IPS-18c (cell line): ENCODE measurements around the gene NKAIN2.

ENCODE experiments used
- H3K4me3 ChIP-seq: 2 replicates; pipeline ENCODE4 v1.7.0; 2013; ENCODE audit warnings: low read depth, mild to moderate bottlenecking, low read length, moderate library complexity; ENCODE audit not compliant: insufficient read depth
- H3K9me3 ChIP-seq: one replicate; pipeline ENCODE4 v1.6.1; 2013; ENCODE audit warnings: mild to moderate bottlenecking, low read length, moderate library complexity; ENCODE audit not compliant: control insufficient read depth, insufficient read depth

NKAIN2 gene

DNA sequence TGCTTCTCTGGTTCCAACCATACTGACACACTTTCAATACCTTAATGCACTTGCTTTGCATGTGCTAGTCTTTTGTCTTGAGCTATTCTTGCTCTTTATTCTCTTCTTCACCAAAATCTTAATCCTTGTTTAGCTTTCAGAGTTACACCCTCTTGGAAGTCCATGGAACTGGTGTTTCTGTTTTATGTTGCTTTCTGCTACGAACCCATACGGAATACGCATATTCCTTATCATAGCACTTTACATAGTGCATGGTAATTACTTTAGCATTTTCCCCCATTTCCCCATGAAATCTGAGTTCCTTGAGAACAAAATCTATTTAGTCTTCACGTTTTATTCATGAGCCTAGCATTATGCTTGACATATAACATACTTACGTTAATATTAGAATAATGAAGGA, 270.9 kb downstream of the NKAIN2 start:
- Histone ChIP-seq H3K4me3 (no peak overlapping the region), H3K9me3 (no peaks in the 10 kb centered on the region)

DNA sequence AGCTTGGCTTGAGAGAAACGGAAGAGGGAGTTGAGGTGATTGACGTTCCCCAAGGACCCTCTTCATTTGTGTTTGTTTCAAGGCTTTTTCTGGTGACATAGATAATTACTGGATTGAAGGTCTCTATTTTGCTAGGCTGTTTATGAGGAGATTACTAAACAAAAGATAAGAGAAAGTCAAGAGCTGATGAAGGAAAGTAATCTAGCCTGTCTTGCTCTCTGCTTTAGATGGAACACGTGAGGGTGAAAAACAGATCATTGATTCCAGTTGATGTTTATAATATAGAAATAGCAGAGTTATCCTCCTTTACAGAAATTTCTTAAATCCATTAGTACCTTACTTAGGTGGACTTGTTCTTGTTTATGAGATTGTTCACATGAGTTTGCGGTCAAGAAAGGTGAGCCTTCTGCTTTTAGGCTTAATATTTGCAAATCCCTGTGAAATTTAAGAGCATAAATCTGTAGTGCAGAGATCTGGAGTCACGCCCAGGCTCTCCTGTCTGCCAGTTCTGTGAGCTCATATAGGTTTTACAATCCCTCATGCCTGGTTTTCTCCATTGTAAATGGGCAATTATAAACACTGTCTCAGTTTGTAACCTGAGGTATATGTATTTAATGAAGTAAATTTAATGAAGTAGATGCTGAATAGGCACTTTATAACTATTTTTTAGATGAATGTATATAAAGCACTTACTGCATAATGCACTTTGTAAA, 272.8 kb downstream of the NKAIN2 start:
- Histone ChIP-seq H3K9me3 (no peaks in the 10 kb centered on the region), H3K4me3 (no peak overlapping the region)

DNA sequence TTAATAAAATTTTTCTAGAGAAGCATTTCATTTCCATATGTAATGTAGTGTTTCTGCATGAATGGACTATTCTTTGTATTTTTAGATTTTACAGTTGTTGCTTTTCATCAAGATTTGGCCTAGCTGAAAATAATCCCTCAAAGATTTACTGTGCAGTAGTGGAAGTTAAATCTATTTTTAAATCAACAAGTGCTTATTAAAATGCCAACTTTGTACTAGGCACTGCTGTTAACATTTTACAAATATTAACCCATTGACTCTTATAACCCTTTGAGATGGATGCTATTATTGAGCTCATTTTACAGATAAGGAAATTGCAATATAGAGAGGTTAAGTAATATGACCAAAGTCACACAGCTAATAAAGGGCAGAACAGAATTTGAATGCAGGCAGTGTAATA, 274.5 kb downstream of the NKAIN2 start:
- Histone ChIP-seq H3K4me3 (no peak overlapping the region), H3K9me3 (no peaks in the 10 kb centered on the region)

DNA sequence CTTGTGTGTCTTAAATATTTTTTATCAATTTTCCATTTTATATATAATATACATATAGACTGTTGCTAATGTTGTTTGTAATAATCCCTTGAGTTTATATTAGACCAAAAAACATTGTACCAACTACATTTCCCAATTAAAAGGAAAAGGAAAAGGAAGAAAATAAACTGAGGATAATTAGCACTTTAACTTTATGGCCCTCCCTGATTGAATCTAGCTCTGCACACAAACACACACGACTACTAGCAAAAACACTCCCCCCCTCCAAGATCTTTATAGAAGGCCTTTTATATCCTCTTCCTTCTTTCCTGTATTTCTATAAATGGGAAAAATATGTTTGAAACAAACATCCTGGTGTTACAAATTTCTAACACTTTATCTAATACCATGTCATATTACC, 276.8 kb downstream of the NKAIN2 start:
- Histone ChIP-seq H3K9me3 (no peaks in the 10 kb centered on the region), H3K4me3 (no peak overlapping the region)

DNA sequence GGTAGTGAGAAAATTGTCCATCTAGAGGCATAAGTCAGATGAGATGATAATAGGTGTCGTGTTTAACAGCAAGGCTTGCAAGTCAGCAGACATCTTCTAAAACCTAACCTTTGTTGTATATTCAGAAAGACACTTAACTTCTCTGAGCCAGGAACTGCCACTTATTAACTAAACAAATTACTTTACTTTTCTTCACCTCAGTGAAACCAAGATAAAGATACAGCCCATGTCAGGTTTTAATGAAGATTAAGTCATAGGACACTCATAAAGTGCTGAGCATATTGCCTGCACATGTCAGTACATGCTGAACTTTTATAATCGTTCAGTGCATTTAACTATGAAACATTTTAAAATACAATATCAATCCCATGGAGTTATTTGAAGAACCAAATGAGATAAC, 286.8 kb downstream of the NKAIN2 start:
- Histone ChIP-seq H3K4me3 (no peak overlapping the region), H3K9me3 (no peaks in the 10 kb centered on the region)

DNA sequence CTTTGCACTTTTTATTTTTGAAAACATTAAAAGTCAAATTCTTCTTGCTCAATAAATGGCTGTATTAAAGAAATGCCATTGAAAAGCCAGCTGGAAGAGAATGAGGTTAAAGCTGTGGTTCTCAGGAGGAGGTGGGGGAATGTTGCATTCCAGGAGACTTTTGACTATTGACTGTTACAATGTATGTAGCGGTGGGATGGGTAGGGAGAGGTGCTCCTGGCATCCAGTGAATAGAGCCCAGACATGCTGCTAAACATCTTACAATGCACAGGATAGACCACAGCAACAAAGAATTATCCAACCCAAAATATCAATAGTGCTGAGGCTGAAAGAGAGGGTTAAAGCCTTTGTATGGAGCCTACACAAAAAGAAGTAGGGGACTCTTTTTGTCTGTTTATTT, 295.9 kb downstream of the NKAIN2 start:
- Histone ChIP-seq H3K4me3 (no peak overlapping the region), H3K9me3 (no peaks in the 10 kb centered on the region)

DNA sequence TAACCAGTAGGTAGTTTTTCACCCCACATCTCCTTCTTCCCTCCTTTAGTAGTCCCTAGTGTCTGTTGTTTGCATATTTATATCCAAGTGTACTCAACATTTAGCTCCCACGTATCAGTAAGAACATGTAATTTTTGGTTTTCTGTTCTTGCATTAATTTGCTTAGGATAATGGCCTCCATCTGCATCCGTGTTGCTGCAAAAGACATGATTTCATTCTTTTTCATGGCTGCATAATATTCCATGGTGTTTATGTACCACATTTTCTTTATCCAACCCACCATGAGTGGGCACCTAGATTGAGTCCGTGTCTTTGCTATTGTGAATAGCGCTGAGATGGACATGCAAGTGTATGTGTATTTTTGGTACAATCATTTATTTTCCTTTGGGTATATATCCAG, 306.8 kb downstream of the NKAIN2 start:
- H3K4me3 ChIP-seq = no peak overlapping the region
- H3K9me3 ChIP-seq = no peaks in the 10 kb centered on the region

DNA sequence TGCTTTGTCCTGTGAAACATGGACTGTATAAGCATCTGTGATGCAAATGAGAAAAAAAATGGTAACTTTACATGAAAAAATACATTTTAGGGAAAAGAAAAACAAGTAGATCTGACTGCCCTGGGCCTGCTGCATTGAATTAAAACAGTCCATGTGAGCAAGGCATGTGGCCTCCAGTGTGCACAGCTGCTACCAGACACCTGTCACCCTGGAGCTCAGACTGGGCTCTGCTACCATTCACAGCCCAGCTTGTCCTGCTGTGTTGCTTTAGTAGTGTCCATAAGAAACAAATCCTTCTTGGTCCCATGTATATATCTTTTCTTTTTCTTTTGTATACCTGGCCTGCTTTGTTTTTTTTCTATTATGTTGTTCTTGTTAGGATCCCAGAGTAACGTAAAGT, 315.9 kb downstream of the NKAIN2 start:
- Histone ChIP-seq H3K9me3 (no peaks in the 10 kb centered on the region), H3K4me3 (no peak overlapping the region)

DNA sequence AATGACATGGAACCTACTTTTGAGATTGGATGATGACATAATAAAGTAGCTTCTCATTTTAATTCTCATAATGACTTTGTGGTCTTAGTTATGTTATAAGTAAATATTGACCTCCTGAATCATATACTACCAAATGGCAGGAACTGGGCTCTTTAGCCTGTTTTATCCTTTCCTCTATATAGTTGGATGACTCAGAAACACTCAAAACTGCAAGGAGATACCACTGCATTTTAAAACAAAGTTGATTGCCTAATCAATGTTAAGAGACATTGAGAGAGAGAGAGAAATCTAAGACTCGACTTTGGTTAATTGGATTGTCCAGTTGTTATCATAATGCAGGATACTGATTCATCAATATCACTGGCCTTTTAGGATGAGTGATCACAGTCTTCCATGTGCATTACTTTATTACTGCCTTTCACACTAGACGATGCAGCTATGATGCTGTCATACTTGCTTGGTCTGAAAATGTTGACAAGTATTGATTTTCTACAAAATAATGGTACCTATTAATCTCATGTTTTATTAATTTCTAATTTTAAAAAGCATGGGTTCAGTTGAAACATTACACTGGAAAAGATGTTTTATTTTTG, 320.0 kb downstream of the NKAIN2 start:
- H3K9me3 ChIP-seq = no peaks in the 10 kb centered on the region
- H3K4me3 ChIP-seq = no peak overlapping the region

DNA sequence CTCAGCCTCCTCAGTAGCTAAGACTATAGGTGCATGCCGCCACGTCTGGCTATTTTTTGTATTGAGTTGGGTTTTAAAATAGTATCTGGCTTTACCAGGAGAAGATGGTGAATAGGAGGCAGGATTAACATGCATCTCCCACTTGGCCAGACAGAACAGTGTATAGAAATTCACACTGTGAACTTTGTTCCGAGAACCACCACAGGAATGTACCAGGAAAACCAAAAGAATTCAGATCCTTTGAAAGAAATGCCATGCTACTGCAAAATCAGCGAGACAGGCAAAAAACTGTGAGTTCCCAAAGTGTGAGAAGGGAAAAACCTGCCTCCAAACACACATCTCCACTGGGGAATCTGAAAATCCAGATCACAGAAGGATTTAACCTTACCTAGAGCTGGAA, 327.6 kb downstream of the NKAIN2 start:
- Histone ChIP-seq H3K9me3 (no peaks in the 10 kb centered on the region), H3K4me3 (no peak overlapping the region)

DNA sequence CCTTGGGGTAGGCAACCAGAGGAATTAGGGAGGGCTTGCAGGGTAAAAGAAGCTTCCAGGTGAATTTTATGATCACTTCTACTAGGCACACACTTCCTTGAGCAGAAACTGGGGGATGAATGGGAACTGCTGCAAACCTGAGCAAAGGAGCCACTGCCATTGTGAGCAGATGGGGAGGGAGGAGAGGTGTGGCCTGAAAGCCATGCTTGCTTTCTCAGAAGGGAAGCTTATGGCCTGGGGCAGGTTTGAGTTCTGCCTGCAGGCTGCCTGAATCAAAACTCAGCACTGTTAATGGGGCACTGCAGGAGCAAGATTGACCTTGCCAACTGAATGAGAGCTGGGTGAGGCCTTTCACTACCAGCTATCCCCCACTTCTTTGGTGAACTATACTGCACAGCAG, 328.1 kb downstream of the NKAIN2 start:
- no peak overlapping the region for H3K4me3 ChIP-seq
- H3K9me3 ChIP-seq = no peaks in the 10 kb centered on the region

DNA sequence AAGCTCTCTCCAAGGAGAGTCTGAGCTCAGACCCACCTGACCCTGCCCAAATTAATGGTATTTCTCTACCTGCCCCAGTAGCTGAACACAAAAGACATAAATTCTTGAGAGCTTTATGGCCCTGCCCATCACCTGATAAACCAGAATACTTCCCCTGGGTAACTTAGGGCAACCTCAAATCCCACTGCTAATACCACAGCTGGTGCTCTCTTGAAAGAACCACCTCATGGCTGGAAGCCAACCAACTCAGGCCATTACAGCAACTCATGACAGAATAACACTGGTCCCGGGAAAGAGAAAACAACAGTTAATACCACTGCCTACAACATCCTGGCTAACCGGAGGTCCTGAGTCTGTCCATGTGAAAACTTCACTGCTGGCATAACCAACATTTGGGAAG, 328.6 kb downstream of the NKAIN2 start:
- H3K9me3 ChIP-seq = no peaks in the 10 kb centered on the region
- no peak overlapping the region for H3K4me3 ChIP-seq

DNA sequence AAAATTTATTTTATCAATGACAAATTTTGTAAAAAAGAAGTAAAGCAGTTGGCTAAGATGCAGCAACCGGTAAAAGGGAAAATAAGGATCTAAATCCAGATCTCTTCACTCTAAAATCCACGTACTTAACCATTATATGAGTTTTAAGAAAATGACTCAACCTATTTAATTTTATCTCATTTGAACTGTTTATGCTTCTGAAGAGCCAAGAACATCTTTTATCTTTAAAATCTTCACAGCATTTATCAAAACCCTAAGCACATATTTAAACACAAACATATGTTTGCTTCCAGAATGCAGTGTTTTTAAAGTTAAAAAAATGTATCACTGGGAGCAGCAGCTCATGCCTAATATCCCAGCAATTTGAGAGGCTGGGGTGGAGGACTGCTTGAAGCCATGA, 339.2 kb downstream of the NKAIN2 start:
- Histone ChIP-seq H3K4me3 (no peak overlapping the region), H3K9me3 (no peaks in the 10 kb centered on the region)

DNA sequence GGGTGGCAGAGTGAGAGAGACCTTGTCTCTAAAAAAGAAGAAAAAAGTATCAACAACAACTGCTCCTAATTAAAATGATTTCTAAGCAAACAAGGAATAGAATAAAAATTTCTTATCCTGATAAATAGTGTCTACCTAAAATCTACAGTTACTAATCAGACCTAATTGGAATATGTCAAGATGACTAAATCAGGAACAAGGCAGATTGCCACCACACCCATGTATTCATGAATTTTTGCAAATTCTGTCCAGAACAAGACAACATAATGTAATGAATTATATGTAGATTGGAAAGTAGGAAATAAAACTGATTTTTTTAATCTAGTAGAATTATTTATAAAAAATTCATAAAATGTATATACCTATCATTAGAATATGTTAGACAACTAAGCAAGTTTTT, 339.8 kb downstream of the NKAIN2 start:
- H3K4me3 ChIP-seq = no peak overlapping the region
- H3K9me3 ChIP-seq = no peaks in the 10 kb centered on the region

DNA sequence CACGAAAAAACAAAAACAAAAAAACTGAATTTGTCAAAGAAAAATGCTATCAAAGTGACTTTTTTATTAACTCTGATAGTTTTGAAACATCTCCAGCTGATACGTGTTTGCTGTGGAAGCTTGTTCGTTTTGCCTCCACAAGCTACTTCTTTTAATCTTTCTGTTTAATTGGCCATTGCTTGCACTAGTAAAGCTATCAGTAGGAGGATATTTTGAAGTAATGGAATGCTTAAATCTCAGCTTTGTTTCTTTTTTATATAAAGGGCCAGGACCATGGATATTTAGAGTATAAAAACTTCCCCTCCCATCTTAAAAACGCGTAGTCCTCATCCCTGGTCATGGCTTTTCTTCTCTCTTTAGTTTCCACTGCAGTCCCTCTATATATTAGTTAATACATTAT, 344.0 kb downstream of the NKAIN2 start:
- Histone ChIP-seq H3K9me3 (no peaks in the 10 kb centered on the region), H3K4me3 (no peak overlapping the region)

DNA sequence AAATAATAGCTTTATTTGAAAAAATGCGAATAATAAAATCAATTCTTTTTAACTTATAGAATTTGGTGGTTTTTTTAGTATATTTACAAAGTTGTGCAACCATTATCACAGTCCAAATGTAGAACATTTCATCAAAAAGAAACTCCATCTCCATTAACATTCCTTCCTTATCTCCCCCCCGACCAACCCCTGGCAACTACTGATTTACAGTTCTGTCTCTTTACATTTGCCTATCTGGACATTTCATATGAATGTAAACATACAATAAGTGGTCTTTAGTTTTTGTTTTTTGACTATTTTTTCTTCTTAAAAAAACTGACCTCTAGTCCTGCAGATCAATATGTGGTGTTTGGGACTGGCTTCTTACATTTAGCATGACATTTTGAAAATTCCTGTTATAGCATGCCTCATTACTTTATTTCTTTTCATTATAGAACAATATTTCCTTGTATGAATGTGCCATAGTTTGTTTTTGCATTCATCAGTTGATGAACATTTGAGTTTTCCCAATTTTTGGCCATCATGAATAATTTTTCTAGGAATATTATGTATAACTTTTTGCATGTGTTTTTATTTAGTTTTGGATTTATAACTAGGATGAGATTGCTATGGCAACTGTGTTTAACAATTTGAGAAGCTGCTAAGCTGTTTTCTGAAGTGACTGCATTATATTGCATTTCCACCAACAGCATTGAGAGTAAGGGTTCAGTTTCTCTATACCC, 344.7 kb downstream of the NKAIN2 start:
- Histone ChIP-seq H3K4me3 (no peak overlapping the region), H3K9me3 (no peaks in the 10 kb centered on the region)

DNA sequence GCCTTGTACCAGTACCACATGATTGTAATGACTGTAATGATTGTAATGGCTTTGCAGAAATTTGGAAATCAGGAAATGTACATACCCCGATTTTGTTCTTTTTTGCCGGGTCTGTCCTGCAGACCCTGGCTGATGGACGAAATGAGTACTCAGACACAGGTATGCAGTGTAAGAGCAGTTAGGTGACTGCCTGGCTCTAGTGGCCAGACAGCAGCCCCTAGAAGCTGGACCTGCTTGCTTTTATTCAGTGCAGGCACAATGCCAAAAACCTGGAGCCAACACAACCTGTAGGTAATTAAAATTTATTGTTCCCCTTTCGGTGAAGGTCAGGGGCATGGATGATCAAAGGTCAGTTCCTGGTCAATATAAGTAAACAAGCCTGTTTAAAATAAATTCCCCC, 346.0 kb downstream of the NKAIN2 start:
- Histone ChIP-seq H3K9me3 (no peaks in the 10 kb centered on the region), H3K4me3 (no peak overlapping the region)

DNA sequence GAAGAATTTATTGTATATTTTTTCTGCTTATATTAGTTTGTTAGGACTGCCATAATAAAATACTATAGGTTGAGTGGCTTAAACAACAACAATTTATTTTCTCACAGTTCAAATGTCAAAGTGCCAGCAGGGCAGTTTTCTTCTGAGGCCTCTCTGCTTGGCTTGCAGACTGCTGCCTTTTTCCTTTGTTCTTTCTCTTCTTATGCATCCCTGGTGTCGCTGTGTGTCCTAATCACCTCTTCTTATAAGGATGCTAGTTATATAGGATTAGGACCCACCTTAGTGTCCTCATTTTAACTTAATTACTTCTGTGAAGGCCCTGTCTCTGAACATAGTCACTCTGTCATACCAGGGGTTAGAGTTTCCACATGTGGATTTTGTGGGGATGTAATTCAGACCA, 354.4 kb downstream of the NKAIN2 start:
- Histone ChIP-seq H3K4me3 (no peak overlapping the region), H3K9me3 (no peaks in the 10 kb centered on the region)
